Heart left ventricle (tissue), 13 donors: ENCODE data around the gene VWDE.

Experiments used
- POLR2A ChIP-seq, 2 donors: fragments of 450-650 bp; IDR thresholded peaks; one replicate each; pipeline ENCODE4 v1.6.1; 2017; ENCODE audit warnings: antibody characterized with exemption in 2 of 2, mild to moderate bottlenecking in 2 of 2, moderate library complexity in 2 of 2
- TF ChIP-seq, protein P1 (sequence below), 12 donors: fragments of 200-600 bp; sonication (generic) in 4 of 12; IDR thresholded peaks; one replicate each; pipeline versions ENCODE4 v1.5.0 to v1.8.0; 2018 to 2022; ENCODE audit warnings: antibody characterized with exemption in 12 of 12, mild to moderate bottlenecking in 5 of 12
- donor health status: ischemic (EF 13 %, LVEDD 7.1; RV severe dilation, severe dysfunction).
- donor health status: DM: no; HTN: yes; CAD: no.
- donor health status: DM: no; HTN: no; CAD: no.
- donor health status: ischemic (EF 25% LVEDD 6.9; RV normal size, moderate dysfunction).
- donor health status: ischemic (EF 25% LVEDD 5.7; RV mildly dilated, moderate dysfunction).
- donor health status: ischemic (EF 35%, LVEDD 5.7; RV mildly dilated, moderate dysfunction).
- donor health status: nonischemic (EF 11% LVEDD 7.7; RV severe dilation, severe dysfunction).
- donor health status: DM: yes; HTN: yes; CAD: no.
- donor health status: PGD.
- donor health status: ischemic (EF 29% LVEDD 5.4; RV normal size, mild dysfunction).
- donor health status: nonischemic (EF 23%, LVEDD 6.1; RV moderate dilation, normal function).

DNA sequence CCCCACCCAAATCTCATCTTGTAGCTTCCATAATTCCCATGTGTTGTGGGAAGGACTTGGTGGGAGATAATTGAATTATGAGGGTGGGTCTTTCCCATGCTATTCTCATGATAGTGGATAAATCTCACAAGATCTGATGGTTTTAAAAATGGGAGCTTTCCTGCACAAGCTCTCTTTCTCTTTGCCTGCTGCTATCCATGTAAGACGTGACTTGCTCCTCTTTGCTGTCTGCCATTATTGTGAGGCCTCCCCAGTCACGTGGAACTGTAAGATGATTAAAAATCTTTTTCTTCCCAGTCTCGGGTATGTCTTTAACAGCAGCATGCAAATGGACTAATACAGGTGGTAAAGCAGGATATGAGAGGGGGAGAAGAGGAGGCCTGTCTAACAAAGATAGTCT, 104.3 kb downstream of the VWDE start:
- TF ChIP-seq, protein P1, sequence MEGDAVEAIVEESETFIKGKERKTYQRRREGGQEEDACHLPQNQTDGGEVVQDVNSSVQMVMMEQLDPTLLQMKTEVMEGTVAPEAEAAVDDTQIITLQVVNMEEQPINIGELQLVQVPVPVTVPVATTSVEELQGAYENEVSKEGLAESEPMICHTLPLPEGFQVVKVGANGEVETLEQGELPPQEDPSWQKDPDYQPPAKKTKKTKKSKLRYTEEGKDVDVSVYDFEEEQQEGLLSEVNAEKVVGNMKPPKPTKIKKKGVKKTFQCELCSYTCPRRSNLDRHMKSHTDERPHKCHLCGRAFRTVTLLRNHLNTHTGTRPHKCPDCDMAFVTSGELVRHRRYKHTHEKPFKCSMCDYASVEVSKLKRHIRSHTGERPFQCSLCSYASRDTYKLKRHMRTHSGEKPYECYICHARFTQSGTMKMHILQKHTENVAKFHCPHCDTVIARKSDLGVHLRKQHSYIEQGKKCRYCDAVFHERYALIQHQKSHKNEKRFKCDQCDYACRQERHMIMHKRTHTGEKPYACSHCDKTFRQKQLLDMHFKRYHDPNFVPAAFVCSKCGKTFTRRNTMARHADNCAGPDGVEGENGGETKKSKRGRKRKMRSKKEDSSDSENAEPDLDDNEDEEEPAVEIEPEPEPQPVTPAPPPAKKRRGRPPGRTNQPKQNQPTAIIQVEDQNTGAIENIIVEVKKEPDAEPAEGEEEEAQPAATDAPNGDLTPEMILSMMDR (IDR thresholded peaks at IDR 0.05): no peak
- TF ChIP-seq POLR2A (IDR thresholded peaks at IDR 0.05): no peak
